GM19455 (cell line): ENCODE results near the gene ATR.
"Not testable (repeated sequence)": the region's sequence is repeated elsewhere in the genome, so short reads cannot be mapped to it uniquely, and the experiment has no call there.

Experiments
- ATAC-seq: cut with Tn5 transposase; IDR thresholded peaks from one replicate; pipeline ENCODE4 v1.9.1; 2021; ENCODE audit not compliant: unreplicated experiment

The ATR gene

DNA sequence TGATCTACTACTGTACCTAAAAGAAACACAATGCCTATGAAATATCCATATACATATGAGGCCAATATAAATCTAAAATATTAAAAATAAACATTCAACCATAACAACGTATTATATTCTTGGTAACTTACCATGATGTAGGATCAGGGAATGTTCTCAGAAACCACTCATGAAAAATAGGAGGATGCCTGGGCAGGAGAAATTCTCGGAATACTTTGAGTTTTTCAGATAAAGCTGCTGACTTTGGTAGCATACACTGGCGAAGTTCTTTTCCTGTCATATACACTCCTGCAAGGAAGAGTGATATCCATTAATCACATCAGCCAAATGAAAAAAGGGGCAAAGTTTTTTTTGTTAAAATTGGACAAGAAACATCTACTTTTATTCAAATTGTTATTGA, 119.4 kb downstream of the ATR start:
- no peak for ATAC-seq

DNA sequence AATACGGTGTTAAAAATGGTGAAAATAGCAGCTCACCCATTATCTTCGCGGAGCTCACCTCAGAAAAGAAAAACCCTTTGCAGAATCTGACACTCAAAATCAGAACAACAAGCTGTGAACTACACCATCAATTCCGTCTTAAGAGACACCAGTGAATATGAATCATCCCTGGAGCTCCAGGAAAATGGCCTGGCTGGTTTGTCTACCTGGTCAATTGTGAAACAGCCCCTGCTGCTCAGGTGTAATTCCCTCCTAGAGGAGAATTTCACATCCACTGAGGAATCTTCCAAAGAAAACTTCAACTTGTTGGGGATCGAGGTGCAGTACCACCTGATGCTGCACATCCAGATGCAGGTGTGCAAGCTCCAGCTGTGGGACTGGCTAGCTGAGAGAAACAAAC, 127.7 kb downstream of the ATR start:
- no peak for ATAC-seq

DNA sequence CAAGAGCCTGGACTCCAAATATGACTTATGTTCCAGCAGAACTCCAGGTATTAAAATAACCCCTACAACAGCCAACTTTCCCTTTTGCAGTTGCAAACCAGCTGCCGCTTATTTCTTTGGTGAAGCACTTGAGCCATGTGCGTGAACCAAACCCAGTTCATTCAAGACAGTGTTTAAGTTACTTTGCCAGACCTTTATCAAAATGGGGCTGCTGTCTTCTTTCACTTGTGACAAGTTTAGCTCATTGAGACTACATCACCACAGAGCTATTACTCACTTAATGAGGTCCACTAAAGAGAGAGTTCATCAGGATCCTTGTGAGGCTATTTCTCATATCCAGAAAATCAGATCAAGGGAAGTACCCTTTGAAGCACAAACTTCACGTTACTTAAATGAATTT, 128.3 kb downstream of the ATR start:
- no peak for ATAC-seq

DNA sequence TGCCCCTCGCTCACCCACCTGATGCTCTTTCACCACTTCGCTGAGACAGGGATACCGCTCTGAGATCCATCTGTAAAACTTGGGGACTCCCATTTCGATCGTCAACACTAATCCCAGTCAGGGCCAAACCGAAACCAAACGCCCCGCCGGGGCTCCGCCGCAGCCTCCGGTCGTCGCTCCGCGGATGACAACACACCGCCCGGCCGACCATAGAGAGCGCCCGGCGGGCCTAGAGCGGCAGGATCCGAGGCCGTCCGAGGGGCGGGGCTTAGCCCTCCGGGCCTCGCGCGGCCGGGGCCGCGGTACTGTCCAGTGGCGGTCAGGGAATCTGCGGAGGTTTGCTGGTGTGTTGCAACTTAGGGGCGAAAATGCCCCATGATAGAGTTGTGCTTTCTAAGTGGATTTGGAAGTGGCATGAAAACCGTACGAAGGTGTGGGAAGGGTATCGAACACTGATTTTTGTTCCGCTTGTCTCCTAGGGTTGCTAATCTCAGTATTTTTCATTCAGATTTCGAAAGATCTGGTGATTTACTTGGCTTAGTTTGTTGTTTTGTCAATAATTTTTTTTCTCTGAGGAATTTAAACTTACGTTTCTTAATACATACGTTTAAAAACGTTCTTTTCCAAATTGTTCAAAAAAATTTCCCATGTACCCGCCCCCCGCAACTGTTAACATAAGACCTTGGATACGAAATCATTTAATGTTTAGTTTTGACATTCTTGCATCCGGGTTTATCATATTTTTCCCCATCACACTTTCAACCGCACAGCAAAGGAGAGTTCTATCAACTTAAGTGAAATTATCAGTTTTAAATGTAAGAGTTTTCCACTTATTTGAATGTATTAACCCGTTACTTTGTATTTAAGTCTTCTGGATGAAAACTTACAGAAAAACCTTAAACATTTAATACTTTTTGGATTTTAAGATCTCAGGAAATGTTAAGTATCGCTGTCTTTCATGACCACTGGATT, 130.4 kb downstream of the ATR start, which contains the start of gene XRN1:
TSS of gene XRN1 (minus strand) at position 186 of the 972 bp plus-strand sequence. CDS start at position 93, 93 bp downstream.
- peak; percentile 78 for ATAC-seq

DNA sequence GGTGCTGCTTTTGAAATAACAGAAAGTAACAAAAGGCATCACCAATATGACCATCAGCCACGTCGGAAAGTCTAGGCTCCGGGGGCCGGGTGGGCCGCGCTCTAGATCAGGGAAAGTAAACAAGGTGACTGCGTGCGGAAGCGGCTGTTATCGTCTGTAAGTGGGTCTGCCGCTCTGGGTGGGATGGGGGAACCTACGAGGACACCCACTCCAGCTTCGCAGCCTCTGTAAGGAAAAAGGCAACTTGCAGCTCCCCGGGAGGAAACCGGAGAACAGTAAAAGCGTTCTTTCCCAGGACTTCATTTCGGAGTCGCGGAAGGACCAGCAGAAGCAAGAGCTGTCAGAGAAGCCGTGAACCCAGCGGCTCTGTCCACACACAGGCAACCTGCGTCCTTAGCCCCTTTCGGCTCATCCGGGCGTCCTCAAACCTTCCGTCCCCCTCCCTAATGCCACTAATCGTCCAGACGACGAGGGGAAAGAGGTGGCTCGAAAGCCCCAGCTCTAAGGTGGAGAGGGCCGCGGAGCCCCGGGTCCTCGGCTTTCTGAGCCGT, 131.2 kb downstream of the ATR start:
- peak; percentile 46 for ATAC-seq

DNA sequence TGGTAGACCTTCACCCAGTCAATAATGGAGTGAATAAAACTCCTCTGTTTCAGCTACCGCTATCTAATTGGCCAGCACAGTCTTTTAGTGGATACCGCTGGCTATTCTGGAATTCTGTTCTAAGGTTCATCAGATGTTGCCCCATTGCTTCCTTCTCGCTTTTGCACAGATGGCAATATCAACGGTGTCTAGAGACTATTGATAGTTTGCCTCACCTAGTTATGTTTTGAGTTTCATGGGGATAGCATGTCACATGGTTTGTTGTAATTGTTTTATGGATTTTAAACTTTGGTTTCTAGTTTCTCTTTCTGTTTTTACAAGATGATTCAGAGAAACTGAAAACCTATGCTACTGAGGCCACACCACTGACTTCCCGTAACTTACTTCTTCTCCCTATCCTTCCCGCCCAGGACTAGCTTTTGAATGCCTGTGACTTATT, 132.7 kb downstream of the ATR start:
- peak; percentile 44 for ATAC-seq

DNA sequence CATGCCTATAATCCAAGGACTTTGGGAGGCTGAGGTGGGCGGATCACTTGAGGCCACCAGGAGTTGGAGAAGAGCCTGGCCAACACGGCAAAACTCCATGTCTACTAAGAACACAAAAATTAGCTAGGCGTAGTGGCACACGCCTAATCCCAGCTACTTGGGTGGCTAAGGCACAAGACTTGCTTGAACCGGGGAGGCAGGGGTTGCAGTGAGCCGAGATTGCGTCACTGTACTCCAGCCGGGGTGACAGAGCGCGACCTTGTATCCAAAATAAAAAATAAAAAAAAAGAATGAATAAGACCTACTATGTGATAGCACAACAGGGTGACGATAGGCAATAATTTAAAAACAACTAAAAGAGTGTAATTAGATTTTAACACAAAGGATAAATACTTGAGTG, 134.2 kb downstream of the ATR start:
- no peak for ATAC-seq

DNA sequence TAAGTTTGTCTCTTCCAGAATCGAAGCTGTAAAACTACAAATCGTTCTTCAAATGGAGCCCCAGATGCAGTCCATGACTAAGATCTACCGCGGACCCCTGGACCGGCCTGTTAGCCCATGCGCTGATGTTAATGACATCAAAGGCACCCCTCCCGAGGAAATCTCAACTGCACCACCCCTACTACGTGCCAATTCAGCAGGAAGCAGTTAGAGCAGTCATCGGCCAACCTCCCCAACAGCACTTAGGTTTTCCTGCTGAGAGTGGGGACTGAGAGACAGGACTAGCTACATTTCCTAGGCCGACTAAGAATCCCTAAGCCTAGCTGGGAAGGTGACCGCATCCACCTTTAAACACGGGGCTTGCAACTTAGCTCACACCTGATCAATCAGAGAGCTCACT, 135.5 kb downstream of the ATR start:
- ATAC-seq: not testable (repeated sequence)

DNA sequence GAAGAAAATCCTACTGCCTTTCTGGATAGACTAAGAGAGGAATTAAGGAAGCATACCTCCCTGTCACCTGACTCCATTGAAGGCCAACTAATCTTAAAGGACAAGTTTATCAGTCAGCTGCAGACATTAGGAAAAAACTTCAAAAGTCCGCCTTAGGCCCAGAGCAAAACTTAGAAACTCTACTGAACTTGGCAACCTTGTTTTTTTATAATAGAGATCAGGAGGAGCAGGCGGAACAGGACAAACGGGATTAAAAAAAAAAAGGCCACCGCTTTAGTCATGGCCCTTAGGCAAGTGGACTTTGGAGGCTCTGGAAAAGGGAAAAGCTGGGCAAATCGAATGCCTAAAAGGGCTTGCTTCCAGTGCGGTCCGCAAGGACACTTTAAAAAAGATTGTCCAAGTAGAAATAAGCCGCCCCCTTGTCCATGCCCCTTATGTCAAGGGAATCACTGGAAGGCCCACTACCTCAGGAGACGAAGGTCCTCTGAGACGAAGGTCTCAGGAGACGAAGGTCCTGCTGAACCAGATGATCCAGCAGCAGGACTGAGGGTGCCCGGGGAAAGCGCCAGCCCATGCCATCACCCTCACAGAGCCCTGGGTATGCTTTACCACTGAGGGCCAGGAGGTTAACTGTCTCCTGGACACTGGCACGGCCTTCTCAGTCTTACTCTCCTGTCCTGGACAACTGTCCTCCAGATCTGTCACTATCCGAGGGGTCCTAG, 138.9 kb downstream of the ATR start:
- not testable (repeated sequence) for ATAC-seq

DNA sequence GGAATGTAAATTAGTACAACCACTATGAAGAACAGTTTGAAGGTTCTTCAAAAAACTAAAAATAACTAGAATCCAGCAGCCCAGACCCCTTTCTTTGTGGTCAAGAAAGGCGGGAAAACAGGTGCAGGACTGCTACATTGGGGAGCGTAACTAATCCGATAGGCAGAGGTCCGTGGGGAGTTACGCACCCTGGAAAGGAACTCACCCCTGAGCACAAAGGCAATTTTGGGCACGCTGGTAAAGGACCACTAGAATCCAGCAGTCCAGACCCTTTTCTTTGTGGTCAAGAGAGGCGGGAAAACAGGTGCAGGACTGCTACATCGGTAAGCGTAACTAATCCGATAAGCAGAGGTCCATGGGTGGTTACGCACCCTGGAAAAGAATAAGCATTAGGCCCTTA, 140.4 kb downstream of the ATR start:
- ATAC-seq: not testable (repeated sequence)

DNA sequence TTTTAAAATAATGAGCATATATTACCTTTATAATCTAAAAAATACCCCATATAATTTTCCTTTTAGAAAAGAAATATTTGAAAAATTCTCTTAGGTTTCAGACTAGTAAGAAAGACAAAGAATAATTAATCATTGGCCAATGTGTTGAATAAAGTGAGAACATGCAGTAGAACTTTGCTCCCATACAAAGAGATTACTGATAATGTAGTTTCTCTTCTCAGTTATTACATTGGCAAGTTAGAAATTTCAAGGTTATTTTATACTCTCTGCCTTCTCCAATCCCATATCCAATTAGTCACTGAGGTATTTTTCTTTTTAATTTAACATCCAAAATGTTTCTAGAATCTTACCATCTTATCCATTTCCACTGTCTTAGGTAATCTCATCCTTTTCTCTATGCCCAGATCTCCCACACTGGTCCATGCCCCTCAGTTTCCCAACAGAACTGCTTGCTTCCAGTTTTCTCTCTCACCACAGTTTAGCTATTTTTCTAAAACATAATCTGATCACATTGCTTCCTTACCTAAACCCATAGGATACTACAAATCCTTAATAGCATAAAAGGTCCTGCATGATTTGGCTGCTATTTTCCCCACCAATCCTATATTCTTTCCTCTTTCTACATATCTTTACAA, 141.5 kb downstream of the ATR start:
- no peak for ATAC-seq

DNA sequence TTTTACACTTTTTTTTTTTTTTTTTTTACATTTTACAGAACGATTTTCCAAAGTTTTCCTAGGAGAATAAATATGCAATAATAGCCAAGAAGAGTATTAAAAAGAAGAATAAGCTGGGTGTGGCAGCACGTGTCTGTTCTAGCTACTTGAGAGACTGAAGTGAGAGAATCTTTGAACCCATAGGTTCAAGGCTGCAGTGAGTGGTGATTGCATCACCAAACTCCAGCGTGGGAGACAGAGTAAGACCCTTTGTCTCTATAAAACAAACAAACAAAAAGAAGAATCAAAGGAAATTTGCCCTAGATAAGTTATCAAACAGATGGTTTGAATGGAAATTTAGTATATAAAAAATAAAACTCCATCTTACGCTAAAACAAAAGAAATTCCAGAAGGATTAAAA, 144.0 kb downstream of the ATR start:
- ATAC-seq: no peak

DNA sequence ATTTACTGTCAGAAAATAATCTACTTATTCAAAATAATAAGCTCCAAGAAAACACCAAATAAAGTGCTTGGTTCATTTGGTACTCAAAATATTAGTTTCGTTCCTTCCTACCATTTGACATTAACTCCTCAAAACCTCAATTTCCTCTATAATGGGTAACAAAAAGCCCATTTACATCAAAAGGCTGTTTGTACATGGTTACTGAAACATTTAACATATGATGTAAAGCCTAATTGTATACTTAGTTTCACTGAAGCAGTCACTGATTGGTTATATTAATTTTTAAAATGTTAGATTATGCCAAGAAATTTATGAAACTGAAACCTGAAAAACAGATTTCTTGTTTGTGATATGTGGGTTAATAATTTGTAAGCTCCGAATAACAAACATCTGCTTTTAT, 145.4 kb downstream of the ATR start:
- no peak for ATAC-seq

DNA sequence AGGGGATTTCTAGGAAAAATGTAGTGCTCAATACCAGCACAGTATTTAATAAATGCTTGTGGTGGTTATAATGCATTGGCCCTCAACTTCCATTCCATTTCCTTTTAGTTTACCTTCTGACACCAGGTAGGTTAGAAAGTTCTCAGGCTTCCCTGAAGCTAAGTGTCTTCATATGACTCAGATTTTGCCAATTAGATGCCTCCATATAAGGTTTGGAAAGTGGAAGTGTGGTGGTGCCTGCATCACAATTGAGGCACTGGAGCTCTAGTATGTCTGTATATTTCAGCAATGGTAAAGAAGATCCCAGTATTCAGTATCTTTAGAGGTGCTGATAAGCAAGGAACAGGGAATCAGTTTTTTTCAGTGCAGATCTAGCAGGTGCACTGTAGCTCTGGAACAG, 149.0 kb downstream of the ATR start:
- no peak for ATAC-seq

DNA sequence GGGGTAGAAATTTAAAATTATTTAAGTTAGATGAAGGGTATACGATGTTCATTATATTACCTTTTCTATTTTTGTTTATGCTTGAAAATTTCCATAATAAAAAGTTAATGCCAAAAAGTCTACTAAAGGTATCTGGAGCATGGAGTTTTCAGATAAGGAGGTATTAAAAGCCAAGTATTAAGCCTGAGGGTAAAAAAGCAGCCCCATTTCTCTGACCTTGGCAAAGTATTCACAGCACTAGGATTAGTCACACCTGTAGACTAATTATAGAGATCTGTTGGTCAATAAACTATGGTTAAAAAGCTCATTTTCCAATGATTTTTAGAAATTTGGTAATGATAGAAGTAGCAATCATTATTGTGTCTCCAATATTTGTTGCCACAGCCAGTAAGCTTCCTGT, 153.8 kb downstream of the ATR start:
- no peak for ATAC-seq

DNA sequence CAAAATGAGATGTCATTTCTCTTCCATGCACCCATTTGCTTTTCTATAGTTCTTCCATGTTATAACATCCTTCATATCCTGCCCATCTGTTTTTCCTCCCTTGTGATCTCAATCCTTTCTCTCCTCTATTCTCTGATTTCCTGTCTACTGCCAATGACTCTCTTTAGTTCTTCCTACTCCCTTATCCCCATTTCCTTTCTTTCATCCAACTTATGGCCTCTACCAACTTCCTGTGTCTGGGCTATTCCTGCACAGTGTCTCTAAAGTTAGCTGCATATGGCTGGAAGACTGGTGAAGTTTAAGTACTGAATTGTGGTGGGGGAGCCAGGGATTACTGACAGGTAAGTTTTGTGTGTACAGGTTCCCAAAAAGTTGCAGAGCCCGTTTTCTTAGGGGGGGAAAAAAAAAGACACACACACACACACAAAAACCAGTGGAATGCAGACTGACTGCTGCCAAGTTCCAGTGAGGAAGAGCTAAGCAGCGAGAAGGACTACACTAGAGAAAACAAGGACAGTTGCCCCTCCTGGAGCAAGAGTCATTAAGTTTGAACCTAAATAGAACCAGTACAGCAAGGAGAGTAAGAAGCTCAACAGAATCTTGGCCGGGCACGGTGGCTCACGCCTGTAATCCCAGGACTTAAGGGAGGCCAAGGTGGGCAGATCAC, 159.5 kb downstream of the ATR start:
- no peak for ATAC-seq

DNA sequence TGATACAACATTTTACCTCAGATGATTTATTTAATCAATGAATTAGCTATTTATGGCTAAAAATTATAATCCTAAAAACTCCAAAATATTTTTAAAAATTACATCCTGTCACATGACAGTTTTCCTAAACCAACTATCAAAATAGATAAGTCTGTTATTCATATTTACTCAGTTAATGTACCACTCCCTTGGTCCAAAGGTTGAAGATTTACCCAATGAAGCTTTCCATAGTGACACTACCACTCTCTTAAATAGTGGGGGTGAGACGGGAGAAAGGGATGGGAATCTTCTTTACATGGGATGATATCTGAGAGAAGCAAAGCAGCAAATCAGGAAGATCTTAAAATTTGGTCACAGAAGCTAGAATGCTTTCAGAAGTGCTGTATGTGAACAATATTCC, 161.2 kb downstream of the ATR start:
- no peak for ATAC-seq

DNA sequence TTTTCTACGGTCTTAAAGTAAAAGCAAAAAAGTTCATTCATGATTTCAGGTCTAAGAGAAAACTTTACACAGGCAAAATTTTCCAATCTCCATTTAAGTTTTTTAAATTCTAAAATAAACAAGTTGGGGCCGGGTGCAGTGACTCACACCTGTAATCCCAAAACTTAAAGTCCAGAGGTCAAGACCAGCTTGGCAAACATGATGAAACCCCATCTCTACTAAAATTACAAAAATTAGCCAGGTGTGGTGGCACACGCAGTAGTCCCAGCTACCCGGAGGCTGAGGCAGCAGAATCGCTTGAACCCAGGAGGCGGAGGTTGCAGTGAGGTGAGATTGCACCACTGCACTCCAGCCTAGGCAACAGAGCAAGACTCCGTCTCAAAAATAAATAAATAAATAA, 178.0 kb downstream of the ATR start:
- not testable (repeated sequence) for ATAC-seq
